ENCODE results near the gene OLAH.

- TF ChIP-seq CTCF (IDR thresholded peaks at IDR 0.05; ENCODE audit: low read length) = no peak
- no peak for TF ChIP-seq EZH2 (optimal IDR thresholded peaks at IDR 0.05; ENCODE audit: low read depth, low read length)
- no peak for TF ChIP-seq EZH2phosphoT487 (IDR thresholded peaks at IDR 0.05; ENCODE audit: low read length)
Measured at GRCh38 chr10:15122477-15123030, 78.8 kb downstream of the OLAH start.
